ENCODE results near the gene PKP3.

PKP3 gene

DNA sequence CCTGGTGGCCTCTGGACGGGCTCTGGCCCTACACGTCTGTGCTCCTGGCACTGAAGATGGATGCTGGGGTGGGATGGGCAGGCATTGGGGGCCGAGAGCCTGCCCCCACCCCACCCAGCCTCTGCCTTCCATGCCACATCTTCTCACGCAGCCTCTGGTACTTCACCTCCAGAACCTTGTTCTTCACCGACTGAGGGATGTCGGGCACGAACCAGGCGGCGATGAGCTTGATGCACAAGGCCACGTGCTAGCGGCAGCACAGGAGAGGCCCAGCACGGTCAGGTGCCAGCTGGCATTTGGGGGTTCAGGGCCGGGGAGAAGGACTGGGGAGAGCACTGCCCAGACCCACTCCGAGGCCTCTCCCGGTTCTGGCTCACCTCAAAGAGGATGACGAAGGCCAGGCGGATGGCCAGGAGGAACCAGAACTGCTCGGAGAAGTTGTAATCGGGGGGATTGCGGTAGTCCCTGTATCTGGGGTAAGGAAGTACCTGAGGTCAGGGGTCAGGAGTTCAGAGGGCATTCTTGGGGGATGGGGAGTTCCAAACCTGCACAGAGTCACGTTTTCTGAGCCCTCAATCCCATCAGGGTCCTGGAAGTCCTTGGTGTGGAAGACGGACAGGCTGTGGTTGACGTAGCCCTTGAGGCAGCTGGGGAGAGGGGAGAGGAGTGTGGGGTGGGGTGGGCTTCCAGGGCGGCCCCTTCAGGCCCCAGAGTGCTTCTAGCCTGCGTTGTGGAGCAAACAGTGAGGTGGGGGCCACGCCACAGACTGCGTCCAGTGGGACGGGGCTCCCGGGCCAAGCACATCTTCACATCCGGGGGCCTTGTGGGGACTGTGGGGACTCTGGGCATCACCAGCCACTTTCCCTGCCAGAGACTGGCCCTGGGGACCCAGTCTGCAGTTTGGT, 24.6 kb downstream of the PKP3 start:
- Histone ChIP-seq H3K4me3 (ENCODE audit: insufficient read depth, low read length, poor library complexity, severe bottlenecking) (no peak overlapping the region), H3K9me3 (ENCODE audit: insufficient read depth, low read length) (no peaks in the 10 kb centered on the region), H3F3A (ENCODE audit: insufficient read depth) (no peaks in the 10 kb centered on the region), H3K4me2 (ENCODE audit: low read depth, low read length, poor library complexity, severe bottlenecking) (no peak overlapping the region), H3K27ac (ENCODE audit: low read depth, low read length) (no peak overlapping the region), H3K9me2 (replicated peaks; ENCODE audit: insufficient read depth, low read length) (no peaks in the 10 kb centered on the region), H3K36me3 (ENCODE audit: low read length) (no peaks in the 10 kb centered on the region), H3K27me3 (ENCODE audit: low read length) (no peaks in the 10 kb centered on the region), H3K79me2 (ENCODE audit: insufficient read depth, low read length) (no peaks in the 10 kb centered on the region), H4K20me1 (ENCODE audit: low read depth, low read length) (no peaks in the 10 kb centered on the region), H2AFZ (ENCODE audit: low read depth, low read length, severe bottlenecking) (no peak overlapping the region), H3K9ac (ENCODE audit: low read length) (no peak overlapping the region)
- TF ChIP-seq EZH2phosphoT487 (conservative IDR thresholded peaks at IDR 0.05; ENCODE audit: low read length), result no peak
- TF ChIP-seq, protein P1, sequence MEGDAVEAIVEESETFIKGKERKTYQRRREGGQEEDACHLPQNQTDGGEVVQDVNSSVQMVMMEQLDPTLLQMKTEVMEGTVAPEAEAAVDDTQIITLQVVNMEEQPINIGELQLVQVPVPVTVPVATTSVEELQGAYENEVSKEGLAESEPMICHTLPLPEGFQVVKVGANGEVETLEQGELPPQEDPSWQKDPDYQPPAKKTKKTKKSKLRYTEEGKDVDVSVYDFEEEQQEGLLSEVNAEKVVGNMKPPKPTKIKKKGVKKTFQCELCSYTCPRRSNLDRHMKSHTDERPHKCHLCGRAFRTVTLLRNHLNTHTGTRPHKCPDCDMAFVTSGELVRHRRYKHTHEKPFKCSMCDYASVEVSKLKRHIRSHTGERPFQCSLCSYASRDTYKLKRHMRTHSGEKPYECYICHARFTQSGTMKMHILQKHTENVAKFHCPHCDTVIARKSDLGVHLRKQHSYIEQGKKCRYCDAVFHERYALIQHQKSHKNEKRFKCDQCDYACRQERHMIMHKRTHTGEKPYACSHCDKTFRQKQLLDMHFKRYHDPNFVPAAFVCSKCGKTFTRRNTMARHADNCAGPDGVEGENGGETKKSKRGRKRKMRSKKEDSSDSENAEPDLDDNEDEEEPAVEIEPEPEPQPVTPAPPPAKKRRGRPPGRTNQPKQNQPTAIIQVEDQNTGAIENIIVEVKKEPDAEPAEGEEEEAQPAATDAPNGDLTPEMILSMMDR (IDR thresholded peaks at IDR 0.05; ENCODE audit: insufficient read depth, low read length, poor library complexity, severe bottlenecking), result no peak

DNA sequence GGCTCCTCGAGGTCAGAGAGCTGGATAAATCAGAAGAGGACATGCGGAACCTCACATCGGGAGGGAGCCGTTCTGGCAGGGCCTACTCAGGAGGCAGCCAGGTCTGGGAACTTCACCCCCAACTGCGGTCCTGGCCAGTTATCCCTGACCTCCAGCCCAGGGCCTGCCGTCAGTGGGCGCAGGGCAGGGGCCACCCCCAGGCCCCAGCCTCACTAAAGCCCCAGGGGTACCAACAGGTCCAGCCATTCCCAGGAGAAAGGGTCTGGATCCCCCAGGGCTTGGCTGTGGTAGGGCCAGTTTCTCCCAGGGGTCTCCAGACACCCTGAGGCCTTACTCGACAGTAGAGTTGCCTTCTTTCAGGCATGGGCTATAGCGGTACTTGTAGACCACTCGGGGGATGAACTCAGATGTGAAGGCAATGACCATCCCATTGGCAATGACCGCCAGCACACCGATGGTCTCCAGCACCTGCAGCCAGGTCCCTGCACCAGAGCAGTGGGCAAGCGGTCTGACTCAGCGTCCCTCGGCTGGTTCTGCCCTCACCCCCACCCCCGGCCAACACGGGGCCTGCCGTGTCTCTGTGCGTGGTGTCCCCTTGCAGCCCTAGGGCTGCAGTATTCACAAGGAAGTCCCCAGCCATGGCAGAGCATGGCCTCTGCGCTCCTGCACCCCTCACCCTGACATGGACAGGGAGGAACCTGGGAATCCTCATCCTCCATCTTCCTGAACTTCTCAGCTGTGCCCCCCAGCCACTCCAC, 25.4 kb downstream of the PKP3 start:
- Histone ChIP-seq H3K27ac (ENCODE audit: low read depth, low read length) (no peak overlapping the region), H3K9me3 (ENCODE audit: insufficient read depth, low read length) (no peaks in the 10 kb centered on the region), H3K4me2 (ENCODE audit: low read depth, low read length, poor library complexity, severe bottlenecking) (no peak overlapping the region), H3K4me3 (ENCODE audit: insufficient read depth, low read length, poor library complexity, severe bottlenecking) (no peak overlapping the region), H3K79me2 (ENCODE audit: insufficient read depth, low read length) (no peaks in the 10 kb centered on the region), H3F3A (ENCODE audit: insufficient read depth) (no peaks in the 10 kb centered on the region), H3K27me3 (ENCODE audit: low read length) (no peaks in the 10 kb centered on the region), H2AFZ (ENCODE audit: low read depth, low read length, severe bottlenecking) (no peak overlapping the region), H4K20me1 (ENCODE audit: low read depth, low read length) (no peaks in the 10 kb centered on the region), H3K36me3 (ENCODE audit: low read length) (no peaks in the 10 kb centered on the region), H3K9ac (ENCODE audit: low read length) (no peak overlapping the region), H3K9me2 (replicated peaks; ENCODE audit: insufficient read depth, low read length) (no peaks in the 10 kb centered on the region)
- TF ChIP-seq EZH2phosphoT487 (conservative IDR thresholded peaks at IDR 0.05; ENCODE audit: low read length), result no peak
- TF ChIP-seq, protein P1 (IDR thresholded peaks at IDR 0.05; ENCODE audit: insufficient read depth, low read length, poor library complexity, severe bottlenecking), result no peak

DNA sequence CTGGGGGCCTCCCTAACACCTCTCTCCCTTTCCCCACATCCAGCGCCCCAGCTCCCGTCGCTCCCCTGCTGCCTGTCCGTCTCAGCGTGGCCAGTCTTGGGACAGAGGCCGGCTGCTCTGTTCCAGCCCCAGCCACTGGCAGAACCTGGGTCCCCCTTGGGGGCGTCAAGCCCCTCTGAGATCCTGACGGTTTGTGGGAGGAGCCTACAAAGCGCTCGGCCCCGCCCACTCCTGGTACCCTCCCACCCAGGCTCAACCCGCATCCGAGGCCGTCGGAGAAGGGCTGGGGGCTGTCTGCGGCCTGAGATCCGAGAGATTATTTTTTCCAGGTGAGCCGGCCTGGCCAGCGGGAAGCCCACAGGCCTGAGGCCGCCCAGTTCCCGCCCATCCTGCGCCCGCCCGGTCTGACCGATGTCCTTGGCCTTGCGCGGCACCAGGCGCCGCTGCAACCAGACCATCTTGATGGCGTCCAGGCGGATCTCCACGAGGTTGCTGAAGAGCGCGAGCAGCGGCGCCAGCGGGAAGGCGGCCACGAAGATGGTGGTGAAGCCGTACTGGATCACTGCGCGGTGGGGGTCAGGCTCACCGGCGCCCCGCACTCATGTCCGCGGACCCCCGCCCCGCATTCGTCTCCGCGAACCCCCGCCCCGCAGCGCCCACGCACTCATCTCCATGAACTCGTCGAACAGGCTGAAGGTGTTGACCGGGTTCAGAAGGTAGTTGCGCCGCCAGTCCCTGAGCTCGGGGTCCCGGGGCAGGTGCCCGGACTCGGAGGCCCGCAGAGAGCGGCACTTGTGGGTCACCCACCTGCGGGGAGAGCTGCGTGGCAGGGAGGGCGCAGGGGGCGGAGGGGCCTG, 26.3 kb downstream of the PKP3 start:
- Histone ChIP-seq H3K9ac (ENCODE audit: low read length) (no peak overlapping the region), H3K4me3 (ENCODE audit: insufficient read depth, low read length, poor library complexity, severe bottlenecking) (no peak overlapping the region), H3K9me2 (replicated peaks; ENCODE audit: insufficient read depth, low read length) (no peaks in the 10 kb centered on the region), H3F3A (ENCODE audit: insufficient read depth) (no peaks in the 10 kb centered on the region), H3K4me2 (ENCODE audit: low read depth, low read length, poor library complexity, severe bottlenecking) (no peak overlapping the region), H3K27ac (ENCODE audit: low read depth, low read length) (no peak overlapping the region), H2AFZ (ENCODE audit: low read depth, low read length, severe bottlenecking) (no peak overlapping the region), H4K20me1 (ENCODE audit: low read depth, low read length) (no peaks in the 10 kb centered on the region), H3K36me3 (ENCODE audit: low read length) (no peaks in the 10 kb centered on the region), H3K27me3 (ENCODE audit: low read length) (no peaks in the 10 kb centered on the region), H3K79me2 (ENCODE audit: insufficient read depth, low read length) (no peaks in the 10 kb centered on the region), H3K9me3 (ENCODE audit: insufficient read depth, low read length) (no peaks in the 10 kb centered on the region)
- TF ChIP-seq, protein P1 (IDR thresholded peaks at IDR 0.05; ENCODE audit: insufficient read depth, low read length, poor library complexity, severe bottlenecking), result no peak
- no peak for TF ChIP-seq EZH2phosphoT487 (conservative IDR thresholded peaks at IDR 0.05; ENCODE audit: low read length)

Measured in SU-DHL-6 (cell line).